GM12878 (cell line): ENCODE data around the gene CCDC57. TPM values are rescaled to one million over a fixed set of nuclear protein-coding genes. Genes with fewer than 3 reads are reported as not detected.

Experiments
- ATAC-seq: fragments of 200-7000 bp; cut with Tn5 transposase; 3 replicates; pipeline ENCODE4 v1.9.1; 2020; ENCODE audit warnings: mild to moderate bottlenecking, moderate library complexity
- BruUV-seq: library from RNA; stranded (reverse); fragments of 400-500 nt; replicated peaks from 2 replicates; lab custom pipeline; 2021; lab: Mats Ljungman, UMichigan
- CTCF ChIA-PET: fragments of 300-600 bp; sonication (Branson Sonifier 250); formaldehyde crosslinking; extraction: SDS; loops from one replicate; lab custom pipeline; 2021; ENCODE audit warnings: inconsistent platforms; lab: Yijun Ruan, JAX
- POLR2A ChIA-PET: fragments of 350-600 bp; formaldehyde crosslinking; extraction: SDS; loops from one replicate; lab custom pipeline; 2021; ENCODE audit warnings: inconsistent platforms; lab: Charles Lee
- RAD21 ChIA-PET: fragments of 300-600 bp; sonication (Branson Sonifier 250); formaldehyde crosslinking; loops from one replicate; lab custom pipeline; 2023; ENCODE audit warnings: antibody characterized with exemption; ENCODE audit not compliant: unreplicated experiment; lab: Charles Lee
- SMC1A ChIA-PET: fragments of 300-600 bp; sonication (Branson Sonifier 250); formaldehyde crosslinking; loops from one replicate; lab custom pipeline; 2023; ENCODE audit not compliant: unreplicated experiment, uncharacterized antibody; lab: Charles Lee
- DNase-seq: peaks from one replicate; pipeline ENCODE4 v3.0.0-alpha.2; 2011; ENCODE audit warnings: low read depth, low spot score
- FAIRE-seq: peaks from 3 replicates; lab custom pipeline; 2011; peaks lifted over from hg19 to GRCh38; lab: Jason Lieb, UNC
- H2AFZ ChIP-seq: 2 replicates; pipeline ENCODE4 v1.6.0; 2011; ENCODE audit warnings: low read depth, low read length, control low read depth; ENCODE audit not compliant: control insufficient read depth
- H3K27ac ChIP-seq: 2 replicates; pipeline ENCODE4 v1.5.1; 2011; ENCODE audit warnings: control low read depth; ENCODE audit not compliant: control insufficient read depth, insufficient read depth
- H3K27me3 ChIP-seq, 2 experiments: replicated peaks in 1 of 2; 2 replicates each; pipeline versions ENCODE4 v1.6.0 to v1.6.1; 2011; ENCODE audit warnings: low read length in 1 of 2; ENCODE audit not compliant: control insufficient read depth in 2 of 2, insufficient read depth in 2 of 2
- H3K36me3 ChIP-seq, 2 experiments: 2 replicates each; pipeline ENCODE4 v1.5.1; 2011; ENCODE audit warnings: low read length in 1 of 2; ENCODE audit not compliant: control insufficient read depth in 2 of 2, insufficient read depth in 2 of 2
- H3K4me1 ChIP-seq: 2 replicates; pipeline ENCODE4 v1.6.1; 2011; ENCODE audit warnings: mild to moderate bottlenecking, low read length, moderate library complexity, mixed read lengths; ENCODE audit not compliant: control insufficient read depth, insufficient read depth
- H3K4me2 ChIP-seq: 2 replicates; pipeline ENCODE4 v1.6.0; 2011; ENCODE audit warnings: control low read depth; ENCODE audit not compliant: control insufficient read depth, insufficient read depth
- H3K4me3 ChIP-seq: fragments of 200-600 bp; sonication (generic); 2 replicates; pipeline ENCODE4 v1.5.1; 2016
- H3K79me2 ChIP-seq: 2 replicates; pipeline ENCODE4 v1.6.0; 2011; ENCODE audit warnings: low read length; ENCODE audit not compliant: control insufficient read depth, insufficient read depth
- H3K9ac ChIP-seq: 2 replicates; pipeline ENCODE4 v1.8.0; 2011; ENCODE audit warnings: low read length, control low read depth, mixed read lengths; ENCODE audit not compliant: control insufficient read depth, insufficient read depth
- H3K9me3 ChIP-seq: replicated peaks from 3 replicates; pipeline ENCODE4 v1.5.1; 2011; ENCODE audit warnings: mild to moderate bottlenecking, low read length; ENCODE audit not compliant: control insufficient read depth, insufficient read depth
- H4K20me1 ChIP-seq: 2 replicates; pipeline ENCODE4 v1.6.0; 2011; ENCODE audit not compliant: control insufficient read depth, insufficient read depth
- BRCA1 ChIP-seq: IDR thresholded peaks from 2 replicates; pipeline ENCODE4 v1.6.1; 2011; ENCODE audit warnings: low read depth, low read length, improper control_type of control experiment
- CBFB ChIP-seq: IDR thresholded peaks from 2 replicates; pipeline ENCODE4 v1.6.1; 2016; ENCODE audit warnings: antibody characterized with exemption, low read depth
- HCFC1 ChIP-seq: fragments of 150-350 bp; IDR thresholded peaks from 2 replicates; pipeline ENCODE4 v1.6.1; 2014; ENCODE audit warnings: low read length
- JUNB ChIP-seq: IDR thresholded peaks from 2 replicates; pipeline ENCODE4 v1.6.1; 2016; ENCODE audit warnings: antibody characterized with exemption, mild to moderate bottlenecking
- MAX ChIP-seq: IDR thresholded peaks from 2 replicates; pipeline ENCODE4 v1.6.1; 2012; ENCODE audit warnings: low read depth, low read length, improper control_type of control experiment
- MXI1 ChIP-seq: fragments of 150-350 bp; IDR thresholded peaks from 2 replicates; pipeline ENCODE4 v1.6.1; 2011; ENCODE audit warnings: low read depth, mild to moderate bottlenecking, inconsistent platforms, low read length, improper control_type of control experiment
- PBX3 ChIP-seq: IDR thresholded peaks from 2 replicates; pipeline ENCODE4 v1.6.1; 2011; ENCODE audit warnings: mild to moderate bottlenecking, low read depth, low read length, moderate library complexity; ENCODE audit not compliant: insufficient replicate concordance
- POLR2A ChIP-seq: IDR thresholded peaks from 2 replicates; pipeline ENCODE4 v1.6.1; 2011; ENCODE audit warnings: low read depth, mild to moderate bottlenecking, low read length
- RCOR1 ChIP-seq: conservative IDR thresholded peaks from 2 replicates; pipeline ENCODE4 v1.6.1; 2012; ENCODE audit warnings: low read depth, low read length, improper control_type of control experiment
- SP1 ChIP-seq: IDR thresholded peaks from one replicate; pipeline ENCODE4 v1.6.1; 2011; ENCODE audit warnings: low read depth, low read length
- USF2 ChIP-seq: IDR thresholded peaks from 2 replicates; pipeline ENCODE4 v1.6.1; 2011; ENCODE audit warnings: low read depth, low read length, improper control_type of control experiment, borderline replicate concordance
- WGBS: methylation state at CpG from one replicate; pipeline ENCODE4 v1.1.6; 2016; ENCODE audit warnings: low lambda C conversion rate; ENCODE audit not compliant: insufficient replicate concordance, insufficient coverage; ENCODE audit errors: missing lambda C conversion rate; 5-methylcytosine and 5-hydroxymethylcytosine counted together
- in situ Hi-C: fragments of 300-500 bp; cut with MboI; formaldehyde crosslinking; loops from 9 replicates; pipeline ENCODE4 v1.14.3; 2018; ENCODE audit warnings: mixed read lengths
- intact Hi-C: fragments of 100-400 bp; cut with micrococcal nuclease; formaldehyde crosslinking; loops from one replicate; pipeline ENCODE4 v1.14.2; 2022; ENCODE audit not compliant: unreplicated experiment
- polyA plus RNA-seq, 11 experiments: library from polyadenylated mRNA; depleted of rRNA in 4 of 11; unstranded in 6 of 11; stranded (reverse) in 5 of 11; fragments of >200 nt; fragmentation: Nextera tagmentation in 4 of 11; fragmentation: Illumina TruSeq in 1 of 11; extraction: Ambion mirVana in 4 of 11; extraction: Trizol in 1 of 11; gene quantifications; 1 replicate in 1 of 11; 2 replicates in 10 of 11; pipeline versions ENCODE4 v1.2.1 to v1.2.3, GENCODE V29; 2011 to 2016; ENCODE audit warnings: inconsistent platforms in 2 of 11, missing spikeins in 2 of 11, low read depth in 1 of 11
- total RNA-seq, 4 experiments: library from RNA; depleted of rRNA in 3 of 4; stranded (reverse); fragments of >200 nt in 3 of 4; fragmentation: Illumina TruSeq in 1 of 4; extraction: Trizol in 1 of 4; gene quantifications; 2 replicates each; pipeline versions ENCODE4 v1.2.1 to v1.2.3, GENCODE V29; 2013 to 2021

Gene CCDC57
- total and polyA plus RNA-seq, 10 of the 15 experiments (the other 5 are each of a cell fraction or from before 2014, with no cell fraction given): 5.4 to 123 (median 45.8) TPM

- no TSS peak for BruUV-seq
- DNase-seq: no peak
- ATAC-seq: no peak
- 91% methylated on average over 35 of the region's 36 CpGs for WGBS
- Histone ChIP-seq H3K9ac (no peak overlapping the region), H4K20me1 (no peaks in the 10 kb centered on the region), H3K9me3 (no peaks in the 10 kb centered on the region), H3K36me3 (peaks cover 11 to 54% of the 10 kb centered on the region in 2 experiments; a peak in 3 of 4 replicates), H3K27ac (no peak overlapping the region), H3K4me2 (no peak overlapping the region), H3K4me1 (no peaks in the 10 kb centered on the region), H3K27me3 (no peaks in the 10 kb centered on the region), H3K4me3 (no peak overlapping the region), H3K79me2 (no peaks in the 10 kb centered on the region), H2AFZ (no peak overlapping the region)
- in situ Hi-C loops (no loop called here), intact Hi-C loops (no loop called here)
- no peak for FAIRE-seq
- ChIA-PET RAD21 (no interaction called here), CTCF (no interaction called here), POLR2A (no interaction called here), SMC1A (no interaction called here)
- TF ChIP-seq PBX3 (no peak), POLR2A (no peak; the same call in 1 of the 2 replicates), CBFB (no peak), RCOR1 (no peak), JUNB (no peak), SP1 (no peak), HCFC1 (no peak), MAX (no peak), USF2 (no peak), BRCA1 (no peak), MXI1 (no peak)
These were observed 132.4 kb downstream of the CCDC57 start for GRCh38 chr17:82080048-82080788.
